Vagina (tissue), 2 donors: ENCODE results near the gene LMBRD2. TPM values are rescaled to one million over a fixed set of nuclear protein-coding genes. Genes with fewer than 3 reads are reported as not detected.

Source experiments
- DNase-seq, 2 donors: peaks; one replicate each; pipeline ENCODE4 v3.0.0-alpha.2; 2017; ENCODE audit errors: extremely low spot score in 2 of 2
- H3K27ac ChIP-seq: fragments of 200-600 bp; sonication (generic); one replicate; pipeline ENCODE4 v1.5.1; 2019
- H3K27me3 ChIP-seq: fragments of 200-600 bp; sonication (generic); one replicate; pipeline ENCODE4 v1.5.1; 2019
- H3K36me3 ChIP-seq, 2 donors: fragments of 200-600 bp; sonication (generic); one replicate each; pipeline ENCODE4 v1.5.1; 2017 to 2019
- H3K4me1 ChIP-seq: fragments of 200-600 bp; sonication (generic); one replicate; pipeline ENCODE4 v1.5.1; 2019
- H3K4me3 ChIP-seq, 2 donors: fragments of 200-600 bp; sonication (generic); 1 replicate in 1 of 2; 2 replicates in 1 of 2; pipeline ENCODE4 v1.5.1; 2016 to 2019
- H3K9me3 ChIP-seq: fragments of 200-600 bp; sonication (generic); one replicate; pipeline ENCODE4 v1.5.1; 2019
- POLR2A ChIP-seq, 2 donors: fragments of 450-650 bp; IDR thresholded peaks; one replicate each; pipeline ENCODE4 v1.6.1; 2017; ENCODE audit warnings: antibody characterized with exemption in 2 of 2, mild to moderate bottlenecking in 2 of 2, moderate library complexity in 2 of 2
- POLR2AphosphoS5 ChIP-seq, 2 donors: sonication (generic); formaldehyde crosslinking; IDR thresholded peaks; one replicate each; pipeline ENCODE4 v1.9.0; 2017; ENCODE audit warnings: antibody characterized with exemption in 2 of 2, mild to moderate bottlenecking in 2 of 2, low read depth in 1 of 2; ENCODE audit not compliant: insufficient read depth in 1 of 2
- intact Hi-C: fragments of 100-400 bp; cut with DNase I; formaldehyde crosslinking; loops from one replicate; pipeline ENCODE4 v1.15.1; 2023
- total RNA-seq: library from RNA; depleted of rRNA; stranded (reverse); fragments of >200 nt; gene quantifications from one replicate; pipeline ENCODE4 v1.2.3, GENCODE V29; 2016
- TF ChIP-seq, protein P1 (sequence below), 3 experiments: fragments of 450-650 bp in 2 of 3; fragments of 200-600 bp in 1 of 3; sonication (generic) in 1 of 3; IDR thresholded peaks; one replicate each; pipeline ENCODE4 v1.5.1; 2017 to 2019; ENCODE audit warnings: antibody characterized with exemption in 3 of 3, mild to moderate bottlenecking in 2 of 3, moderate library complexity in 2 of 3

Gene LMBRD2
- total RNA-seq, 1 donor from 2014 or later, result 5.6 TPM

DNA sequence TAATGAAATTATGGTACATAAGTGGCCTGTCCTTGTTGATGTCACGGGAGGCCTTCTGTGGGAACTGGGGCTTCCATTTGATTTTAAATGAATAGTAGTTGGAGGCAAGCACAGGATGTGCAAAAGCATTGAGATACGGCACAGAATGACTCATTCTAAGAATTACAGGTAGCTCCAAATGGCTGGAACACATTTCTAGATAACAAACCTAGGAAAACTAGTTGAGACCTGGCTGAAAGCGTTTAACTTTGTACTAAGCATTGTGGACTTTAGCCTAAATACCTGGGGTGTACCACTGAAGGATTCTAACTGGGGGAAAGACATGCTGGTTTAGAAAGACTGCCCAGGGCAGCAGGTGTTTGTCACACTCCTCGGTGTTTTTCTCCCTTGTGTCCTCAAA is 9.7 kb upstream of the LMBRD2 start:
- Histone ChIP-seq H3K27me3 (no peaks in the 10 kb centered on the region), H3K4me1 (peaks cover 6% of the 10 kb centered on the region), H3K9me3 (no peaks in the 10 kb centered on the region), H3K27ac (no peak overlapping the region), H3K36me3 (peaks cover 0 to 31% of the 10 kb centered on the region in 2 donors), H3K4me3 (no peak overlapping the region)
- TF ChIP-seq, protein P1, sequence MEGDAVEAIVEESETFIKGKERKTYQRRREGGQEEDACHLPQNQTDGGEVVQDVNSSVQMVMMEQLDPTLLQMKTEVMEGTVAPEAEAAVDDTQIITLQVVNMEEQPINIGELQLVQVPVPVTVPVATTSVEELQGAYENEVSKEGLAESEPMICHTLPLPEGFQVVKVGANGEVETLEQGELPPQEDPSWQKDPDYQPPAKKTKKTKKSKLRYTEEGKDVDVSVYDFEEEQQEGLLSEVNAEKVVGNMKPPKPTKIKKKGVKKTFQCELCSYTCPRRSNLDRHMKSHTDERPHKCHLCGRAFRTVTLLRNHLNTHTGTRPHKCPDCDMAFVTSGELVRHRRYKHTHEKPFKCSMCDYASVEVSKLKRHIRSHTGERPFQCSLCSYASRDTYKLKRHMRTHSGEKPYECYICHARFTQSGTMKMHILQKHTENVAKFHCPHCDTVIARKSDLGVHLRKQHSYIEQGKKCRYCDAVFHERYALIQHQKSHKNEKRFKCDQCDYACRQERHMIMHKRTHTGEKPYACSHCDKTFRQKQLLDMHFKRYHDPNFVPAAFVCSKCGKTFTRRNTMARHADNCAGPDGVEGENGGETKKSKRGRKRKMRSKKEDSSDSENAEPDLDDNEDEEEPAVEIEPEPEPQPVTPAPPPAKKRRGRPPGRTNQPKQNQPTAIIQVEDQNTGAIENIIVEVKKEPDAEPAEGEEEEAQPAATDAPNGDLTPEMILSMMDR (IDR thresholded peaks at IDR 0.05), result no peak
- TF ChIP-seq POLR2AphosphoS5 (IDR thresholded peaks at IDR 0.05; ENCODE audit: insufficient read depth in 1 of 2, low read depth in 1 of 2), result no peak
- no peak for TF ChIP-seq POLR2A (IDR thresholded peaks at IDR 0.05)
- intact Hi-C loops, result no loop called here
- no peak for DNase-seq

DNA sequence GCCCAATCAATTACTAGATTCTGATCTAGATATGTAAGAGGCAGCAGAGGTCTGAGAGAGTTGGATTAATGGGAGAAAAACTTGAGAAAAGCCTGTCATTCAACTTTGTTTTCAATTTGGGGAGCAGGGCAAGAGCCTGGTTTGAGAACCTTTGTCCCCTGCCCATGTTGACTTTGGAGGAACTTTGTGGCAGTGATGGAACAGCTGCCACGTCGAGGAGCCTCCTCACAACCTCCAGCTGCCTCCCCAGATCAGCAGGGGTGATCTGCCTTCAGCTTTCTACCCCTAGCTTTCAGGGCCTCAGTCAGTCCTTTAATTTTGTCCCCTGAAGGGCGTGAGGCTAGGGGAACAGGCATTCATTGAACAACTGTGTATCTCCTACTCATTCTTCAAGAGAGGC is 8.9 kb upstream of the LMBRD2 start:
- Histone ChIP-seq H3K4me3 (no peak overlapping the region), H3K27me3 (no peaks in the 10 kb centered on the region), H3K36me3 (peaks cover 0 to 29% of the 10 kb centered on the region in 2 donors), H3K9me3 (no peaks in the 10 kb centered on the region), H3K4me1 (peaks cover 13% of the 10 kb centered on the region), H3K27ac (no peak overlapping the region)
- no peak for DNase-seq
- intact Hi-C loops, result no loop called here
- TF ChIP-seq, protein P1 (IDR thresholded peaks at IDR 0.05), result no peak
- no peak for TF ChIP-seq POLR2AphosphoS5 (IDR thresholded peaks at IDR 0.05; ENCODE audit: insufficient read depth in 1 of 2, low read depth in 1 of 2)

DNA sequence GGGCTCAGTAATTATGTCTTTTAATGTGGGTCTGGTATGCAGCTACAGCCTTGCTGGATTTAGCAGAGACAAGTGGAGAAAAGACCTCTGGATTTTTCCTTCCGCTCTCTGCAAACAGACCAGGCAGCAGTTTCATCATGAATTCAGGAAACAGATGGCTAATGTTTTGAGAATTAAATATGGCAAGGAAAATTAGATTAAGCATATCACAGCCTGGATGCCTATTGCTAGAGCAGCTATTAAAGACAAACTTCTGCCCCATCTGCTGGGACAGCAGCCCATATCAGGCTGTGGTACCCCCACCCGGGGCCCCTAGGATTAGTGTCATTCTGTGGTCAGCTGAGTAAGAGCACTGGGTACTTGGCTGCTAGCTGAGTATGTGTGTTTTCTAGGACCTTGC is 6.5 kb upstream of the LMBRD2 start:
- H3K27ac ChIP-seq, result no peak overlapping the region
- H3K4me1 ChIP-seq, result peaks cover 28% of the 10 kb centered on the region
- intact Hi-C loops, result no loop called here
- H3K27me3 ChIP-seq, result no peaks in the 10 kb centered on the region
- TF ChIP-seq, protein P1 (IDR thresholded peaks at IDR 0.05), result no peak
- no peak for TF ChIP-seq POLR2A (IDR thresholded peaks at IDR 0.05)
- TF ChIP-seq POLR2AphosphoS5 (IDR thresholded peaks at IDR 0.05; ENCODE audit: insufficient read depth in 1 of 2, low read depth in 1 of 2), result no peak
- peaks cover 0 to 17% of the 10 kb centered on the region in 2 donors for H3K36me3 ChIP-seq
- H3K4me3 ChIP-seq, result no peak overlapping the region
- H3K9me3 ChIP-seq, result no peaks in the 10 kb centered on the region
- no peak for DNase-seq

DNA sequence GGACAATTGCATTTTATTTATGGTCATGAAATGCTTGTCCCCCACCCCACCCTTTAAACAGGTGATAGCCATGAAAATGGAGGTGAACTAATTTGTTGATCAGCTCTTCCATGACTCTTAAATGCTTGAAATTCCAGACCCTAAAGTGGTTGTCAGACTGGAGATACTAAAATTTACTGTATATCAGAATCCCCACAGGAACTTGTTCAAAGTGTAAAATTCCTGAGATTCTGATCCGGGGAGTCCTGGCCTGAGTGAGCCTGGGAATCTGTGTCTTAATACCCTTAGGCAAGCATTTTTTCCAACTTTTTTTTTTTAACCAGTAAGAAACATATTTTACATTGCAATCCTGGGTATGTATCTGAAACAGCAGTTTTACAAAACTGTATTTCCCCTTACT is 4.9 kb upstream of the LMBRD2 start:
- peaks cover 0 to 6% of the 10 kb centered on the region in 2 donors for H3K36me3 ChIP-seq
- H3K4me1 ChIP-seq, result peaks cover 35% of the 10 kb centered on the region
- no peaks in the 10 kb centered on the region for H3K27me3 ChIP-seq
- H3K27ac ChIP-seq, result no peak overlapping the region
- TF ChIP-seq, protein P1 (IDR thresholded peaks at IDR 0.05), result no peak
- TF ChIP-seq POLR2AphosphoS5 (IDR thresholded peaks at IDR 0.05; ENCODE audit: insufficient read depth in 1 of 2, low read depth in 1 of 2) (no peak), POLR2A (IDR thresholded peaks at IDR 0.05) (no peak)
- H3K4me3 ChIP-seq, result no peak overlapping the region
- intact Hi-C loops, result no loop called here
- H3K9me3 ChIP-seq, result no peaks in the 10 kb centered on the region
- no peak for DNase-seq

DNA sequence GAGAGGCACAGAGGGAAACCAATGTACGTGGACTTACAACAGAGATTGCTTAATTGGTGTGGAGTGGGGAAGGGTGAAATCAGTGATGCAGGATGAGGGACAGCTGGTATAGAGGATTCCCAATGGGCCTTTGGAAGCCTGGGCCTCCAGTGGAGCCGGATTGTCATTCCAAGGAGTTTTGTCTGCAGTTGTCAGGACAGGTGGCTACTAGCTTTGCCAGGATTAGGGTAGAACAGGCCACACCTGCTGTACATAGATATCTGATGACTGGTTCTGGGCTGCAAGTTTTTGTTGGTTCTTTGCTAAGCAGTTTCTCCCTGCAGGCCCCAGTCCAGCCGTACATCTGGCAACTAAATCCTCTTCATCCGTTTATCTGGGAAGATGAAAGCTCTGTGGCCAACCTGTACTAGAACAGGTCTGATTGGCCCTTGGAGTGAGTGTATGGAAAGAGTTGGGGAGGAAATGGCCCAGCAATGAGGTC is 4.5 kb upstream of the LMBRD2 start:
- no peak overlapping the region for H3K4me3 ChIP-seq
- H3K4me1 ChIP-seq, result peaks cover 36% of the 10 kb centered on the region
- peaks cover 0 to 6% of the 10 kb centered on the region in 2 donors for H3K36me3 ChIP-seq
- no peaks in the 10 kb centered on the region for H3K9me3 ChIP-seq
- H3K27ac ChIP-seq, result no peak overlapping the region
- no peak for TF ChIP-seq POLR2AphosphoS5 (IDR thresholded peaks at IDR 0.05; ENCODE audit: insufficient read depth in 1 of 2, low read depth in 1 of 2)
- TF ChIP-seq POLR2A (IDR thresholded peaks at IDR 0.05), result no peak
- TF ChIP-seq, protein P1 (IDR thresholded peaks at IDR 0.05), result no peak
- intact Hi-C loops, result no loop called here
- no peak for DNase-seq
- no peaks in the 10 kb centered on the region for H3K27me3 ChIP-seq
